Islet of Langerhans (tissue), 1 donor: ENCODE results near the gene REXO5.
A peak's percentile ranks its signal among the peaks of the same experiment; 100 is the strongest.
"Not testable (repeated sequence)": the region's sequence is repeated elsewhere in the genome, so short reads cannot be mapped to it uniquely, and the experiment has no call there.

ENCODE experiments used
- FAIRE-seq: peaks from one replicate; lab custom pipeline; 2011; peaks lifted over from hg19 to GRCh38; lab: Jason Lieb, UNC

The REXO5 gene

GRCh38 chr16:20849589-20850390 is 43.5 kb downstream of the REXO5 start:
- FAIRE-seq, result peak; percentile 90

DNA sequence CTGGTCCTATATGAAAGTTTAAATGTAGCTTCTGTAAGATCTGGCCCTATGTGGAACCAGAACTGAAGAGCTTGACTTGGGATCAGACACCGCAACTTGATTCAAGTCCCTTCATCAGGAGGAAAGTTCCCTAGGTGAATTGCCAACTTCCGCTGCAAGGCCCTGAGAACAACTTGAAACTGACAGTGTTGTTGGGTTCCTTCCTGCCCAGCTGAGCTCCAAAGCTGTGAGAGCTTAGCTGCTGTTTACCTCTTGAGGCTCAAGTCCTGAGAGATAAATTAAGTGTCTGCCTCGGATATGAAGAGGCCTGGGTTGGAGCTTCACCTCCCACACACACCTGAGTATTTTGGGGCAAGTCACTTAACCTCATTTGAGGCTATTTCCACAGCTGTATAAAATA is 44.7 kb downstream of the REXO5 start:
- no peak for FAIRE-seq

DNA sequence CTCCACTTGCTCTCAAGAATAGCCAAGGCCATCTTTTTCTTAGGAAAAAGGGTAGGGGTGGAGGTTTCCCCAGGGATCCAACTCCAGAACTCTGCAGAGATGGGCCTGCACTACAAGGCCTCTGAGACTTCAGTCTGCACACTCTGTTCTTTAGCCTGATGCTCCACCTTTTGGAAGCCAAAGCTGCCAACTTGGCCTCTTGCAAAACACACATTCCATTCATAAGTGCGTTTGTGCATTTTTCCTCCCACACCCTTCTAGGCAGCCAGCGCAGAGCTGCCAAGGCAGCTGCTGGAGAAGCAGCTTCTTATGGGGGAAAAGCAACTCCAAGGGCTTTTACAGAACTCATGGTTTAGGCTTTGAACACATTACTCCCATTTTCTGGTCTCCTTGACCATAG is 45.3 kb downstream of the REXO5 start:
- no peak for FAIRE-seq

DNA sequence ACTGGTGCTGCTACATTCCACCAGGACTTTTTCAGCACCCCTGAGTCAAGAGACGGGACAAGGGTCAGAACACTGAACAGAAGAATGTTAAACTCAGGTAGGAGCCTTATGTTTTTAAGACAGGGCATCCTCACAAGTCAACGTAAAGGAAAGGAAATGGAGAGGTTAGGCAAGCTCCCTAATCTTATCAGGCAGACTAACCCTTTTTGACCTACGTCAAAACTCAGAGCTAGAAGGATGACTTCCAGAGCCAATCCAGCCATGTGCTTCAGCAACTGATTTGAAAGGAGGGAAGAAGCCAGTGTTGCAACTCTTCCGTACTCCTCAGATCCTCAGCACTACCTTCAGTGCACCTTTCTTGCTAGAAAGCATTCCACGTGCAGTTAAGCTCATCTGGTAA is 46.8 kb downstream of the REXO5 start:
- FAIRE-seq, result no peak

DNA sequence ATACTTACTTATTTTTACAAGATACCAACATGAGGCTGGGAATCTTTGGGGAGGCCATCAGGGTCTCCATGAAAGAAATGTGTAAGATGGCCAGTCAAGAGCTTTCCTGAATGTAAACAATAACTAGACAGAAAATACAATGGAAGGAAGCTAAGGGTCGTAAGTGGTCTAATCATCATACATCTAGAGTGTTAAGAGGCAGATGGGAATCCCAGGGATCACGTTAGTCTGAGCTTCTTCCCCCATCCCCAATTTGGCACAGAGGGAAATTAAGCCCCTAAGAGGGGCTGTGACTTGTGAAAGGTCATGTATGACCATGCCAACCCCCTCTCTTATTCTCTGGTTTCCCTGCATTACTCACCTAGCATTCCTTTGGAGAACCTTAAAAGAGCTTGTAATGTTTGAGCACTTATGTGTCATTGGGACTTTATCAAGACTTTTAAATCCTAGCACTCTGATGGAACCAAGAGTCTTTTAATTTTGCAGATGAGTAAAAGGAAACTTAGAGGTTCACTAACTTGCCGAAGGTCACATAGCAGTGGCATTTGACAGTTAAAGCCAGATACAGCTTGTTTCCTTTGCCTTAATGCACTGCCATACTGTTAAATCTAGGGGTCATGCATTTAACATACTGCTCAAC is 47.8 kb downstream of the REXO5 start:
- FAIRE-seq, result no peak

- FAIRE-seq, result no peak
These were observed 48.6 kb downstream of the REXO5 start for GRCh38 chr16:20854963-20855362.

DNA sequence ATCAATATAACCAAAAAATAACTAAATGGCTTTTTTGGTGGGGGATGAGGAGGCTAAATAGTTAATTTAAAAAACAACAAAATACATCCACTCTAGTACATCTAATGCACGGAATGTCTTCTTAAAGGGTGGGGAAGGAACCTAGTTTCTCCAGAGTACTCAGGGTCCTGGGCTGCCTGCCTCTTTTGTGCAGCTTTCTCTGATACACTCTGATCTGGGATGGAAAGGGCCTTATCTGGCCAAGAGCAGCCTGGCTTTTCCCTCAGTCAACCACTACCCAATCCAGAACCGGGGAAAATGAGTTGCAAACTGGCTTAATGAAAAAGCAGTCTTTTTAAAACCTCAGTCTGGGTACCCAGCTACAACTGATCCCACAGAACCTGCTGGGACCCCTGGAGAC is 51.0 kb downstream of the REXO5 start:
- FAIRE-seq, result no peak

DNA sequence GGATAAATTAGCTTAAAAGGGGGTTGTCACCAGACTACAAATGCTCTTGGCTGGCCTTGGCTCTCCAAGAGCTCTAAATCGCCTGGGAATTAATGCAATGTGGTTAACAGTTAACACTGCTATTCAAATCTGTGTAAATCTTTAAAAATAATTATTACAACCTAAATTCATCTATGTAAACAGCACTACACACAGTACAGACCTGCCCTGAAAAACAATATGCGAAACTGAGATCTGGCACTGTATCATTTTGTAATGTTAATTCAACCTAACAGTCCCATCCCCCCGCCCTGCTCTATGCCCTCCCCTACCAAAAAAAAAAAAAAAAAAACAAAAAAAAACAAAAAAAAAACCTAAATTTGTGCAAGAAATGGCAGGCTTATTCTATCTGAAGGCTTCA is 52.9 kb downstream of the REXO5 start:
- FAIRE-seq, result no peak

DNA sequence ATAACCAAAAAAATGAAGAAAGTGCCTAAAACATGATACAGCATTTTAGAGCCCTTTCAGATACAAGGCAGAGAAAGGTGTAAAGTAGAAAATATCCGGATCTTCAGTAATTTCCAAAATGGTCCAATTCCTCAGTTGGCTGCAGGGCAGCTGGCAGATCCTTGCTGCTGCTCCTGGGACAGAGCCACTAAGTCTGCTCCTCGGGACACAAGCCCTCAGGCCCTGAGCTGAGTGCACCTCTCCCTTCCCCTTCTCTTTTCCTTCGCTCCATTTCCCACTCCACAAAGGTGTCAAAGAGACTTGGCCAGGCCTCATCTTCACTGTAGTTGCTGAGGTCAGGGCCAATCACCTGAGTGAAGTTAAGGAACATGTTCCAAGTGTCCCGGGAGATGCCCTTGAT is 53.4 kb downstream of the REXO5 start:
- no peak for FAIRE-seq

DNA sequence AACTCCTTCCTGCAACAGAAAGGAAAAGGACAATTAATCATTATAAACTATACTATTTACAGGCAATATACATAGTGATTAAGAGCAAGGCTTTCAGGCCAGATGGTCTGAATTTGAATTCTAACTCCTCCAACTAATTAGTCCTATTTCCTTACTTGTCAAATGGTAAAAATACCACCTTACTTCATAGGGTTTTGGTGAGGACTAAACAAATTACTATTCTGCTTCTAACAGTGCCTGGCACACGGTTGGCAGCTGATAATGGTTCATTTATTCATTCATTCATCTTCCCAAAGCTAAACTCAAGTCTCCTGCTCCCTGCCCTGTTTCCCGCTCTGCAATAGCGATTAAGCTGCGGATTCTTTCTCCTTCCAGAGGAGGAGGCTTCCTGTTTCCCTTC is 54.0 kb downstream of the REXO5 start:
- no peak for FAIRE-seq

GRCh38 chr16:20860995-20861394 is 54.7 kb downstream of the REXO5 start:
- not testable (repeated sequence) for FAIRE-seq

GRCh38 chr16:20862162-20862960 is 56.0 kb downstream of the REXO5 start:
- FAIRE-seq, result no peak

- FAIRE-seq, result not testable (repeated sequence)
These were observed 58.0 kb downstream of the REXO5 start for GRCh38 chr16:20864376-20864775.

DNA sequence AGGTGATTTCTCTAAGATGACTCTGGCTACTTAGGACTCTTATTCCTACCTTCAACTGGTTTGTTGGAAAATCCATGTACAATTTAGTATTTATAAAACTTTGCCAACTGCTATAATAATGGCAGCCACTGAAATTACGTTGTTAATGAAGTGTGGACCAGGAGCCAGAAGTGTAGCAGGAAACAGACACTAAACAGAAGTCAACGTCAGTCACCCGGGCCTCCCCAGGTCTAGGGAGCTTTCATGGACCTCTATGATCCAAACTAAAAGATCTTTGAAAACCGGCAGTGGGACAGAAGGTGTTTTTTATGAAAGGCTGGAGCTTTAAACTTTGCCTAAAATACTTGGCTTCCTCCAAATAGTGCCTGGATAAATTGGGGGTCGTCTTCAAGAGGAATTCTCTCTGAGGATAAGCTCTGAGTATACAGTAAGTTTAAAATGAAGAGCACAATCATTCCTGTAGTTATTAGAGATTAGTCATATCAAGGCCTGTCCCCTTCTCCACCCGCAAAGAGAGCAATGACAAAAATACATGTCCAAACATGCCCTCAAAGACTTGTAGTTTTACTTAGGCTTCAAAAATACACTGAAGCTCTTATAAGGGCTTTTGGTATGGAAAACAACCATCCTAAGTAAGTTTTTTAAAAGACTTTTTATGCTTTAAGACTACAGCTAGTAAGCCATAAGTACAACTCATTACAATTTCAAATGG is 59.2 kb downstream of the REXO5 start:
- no peak for FAIRE-seq

GRCh38 chr16:20866145-20866772 is 59.9 kb downstream of the REXO5 start:
- FAIRE-seq, result no peak

DNA sequence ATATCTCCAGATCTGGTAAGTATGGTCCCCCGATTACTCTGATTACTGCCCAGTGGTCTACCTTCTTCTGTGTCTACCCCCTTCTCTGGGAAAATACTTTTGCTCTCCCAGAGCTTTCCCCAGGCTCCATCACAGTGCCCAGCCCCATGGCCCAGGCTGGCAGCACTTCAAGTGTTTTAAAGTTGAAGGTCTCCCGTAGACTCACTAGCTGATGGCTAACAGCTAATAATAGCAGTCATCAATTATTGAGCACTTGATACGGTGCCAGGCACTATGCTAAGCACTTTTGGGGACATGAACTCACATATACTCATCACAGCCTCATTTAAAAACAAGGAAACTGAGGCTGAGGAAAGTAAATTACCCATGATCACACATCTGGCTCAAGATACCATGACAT is 60.5 kb downstream of the REXO5 start:
- FAIRE-seq, result no peak

- FAIRE-seq, result no peak
These were observed 61.3 kb downstream of the REXO5 start for GRCh38 chr16:20867585-20867984.

- FAIRE-seq, result no peak
These were observed 62.6 kb downstream of the REXO5 start for GRCh38 chr16:20868890-20869289.

DNA sequence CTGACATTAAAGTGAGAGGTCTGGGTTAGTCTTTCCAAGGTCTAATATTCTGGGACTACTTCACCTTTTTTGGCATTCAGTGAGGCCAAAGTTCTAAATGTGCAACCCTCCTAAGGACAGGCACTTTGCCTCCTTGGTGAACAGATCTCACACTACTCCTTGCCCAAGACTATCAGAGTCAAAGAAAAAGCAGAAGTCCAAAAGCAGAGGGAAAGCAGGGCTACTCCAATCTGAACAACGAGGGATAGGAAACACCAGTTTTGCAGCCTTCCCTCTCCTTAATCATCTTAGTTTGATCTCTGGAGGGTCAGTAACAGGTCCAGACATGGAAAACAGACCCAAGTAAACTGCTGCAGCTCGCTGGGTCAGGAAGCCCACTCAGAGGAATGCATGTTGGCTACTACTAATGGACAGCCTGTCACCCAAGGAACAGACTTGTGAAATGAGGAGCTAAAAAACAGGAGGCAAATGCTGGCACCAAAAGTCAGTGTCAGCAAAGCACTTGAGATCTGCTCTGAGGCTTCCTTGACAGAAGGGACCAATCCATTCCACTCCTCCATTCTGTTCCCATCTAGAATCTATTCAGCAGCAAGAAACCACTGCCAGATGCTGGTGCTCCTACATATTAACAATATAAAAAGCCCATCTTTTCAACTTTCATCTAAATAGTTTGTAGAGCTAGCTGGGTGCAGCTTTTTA is 63.9 kb downstream of the REXO5 start:
- FAIRE-seq, result no peak

- no peak for FAIRE-seq
These were observed 64.9 kb downstream of the REXO5 start for GRCh38 chr16:20871258-20871657.
